ENCODE data around the gene PSMB7.

PSMB7 gene

DNA sequence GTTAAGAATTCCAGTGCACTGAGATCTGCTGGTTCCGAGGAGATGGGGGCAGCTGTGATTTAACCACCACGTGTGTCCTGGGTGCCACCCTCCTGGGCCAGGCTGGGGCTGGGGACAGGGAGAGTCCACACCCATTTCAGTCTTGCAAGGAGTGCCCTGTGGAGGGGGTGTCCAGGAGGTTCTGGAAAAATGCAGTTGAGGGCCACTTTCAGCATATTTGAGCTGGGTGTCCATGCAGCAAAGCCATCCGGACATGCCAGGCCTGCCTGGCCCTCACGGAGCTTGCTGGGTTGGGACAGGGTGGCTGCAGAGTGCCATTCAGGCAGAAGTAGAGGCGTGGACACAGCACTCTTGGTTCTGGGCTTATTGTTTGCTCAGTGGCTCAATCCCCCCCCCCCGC lies 89.4 kb downstream of the PSMB7 start:
- DNase-seq: no peak
- Mint-ChIP-seq H3K4me1 (peaks cover 10 to 17% of the 10 kb centered on the region in 2 donors), H3K9me3 (no peaks in the 10 kb centered on the region), H3K36me3 (peaks cover 57 to 63% of the 10 kb centered on the region in 2 donors), H3K27me3 (no peaks in the 10 kb centered on the region), H3K27ac (no peak overlapping the region), H3K4me3 (no peak overlapping the region)
- no peak for ATAC-seq (replicated peaks)

DNA sequence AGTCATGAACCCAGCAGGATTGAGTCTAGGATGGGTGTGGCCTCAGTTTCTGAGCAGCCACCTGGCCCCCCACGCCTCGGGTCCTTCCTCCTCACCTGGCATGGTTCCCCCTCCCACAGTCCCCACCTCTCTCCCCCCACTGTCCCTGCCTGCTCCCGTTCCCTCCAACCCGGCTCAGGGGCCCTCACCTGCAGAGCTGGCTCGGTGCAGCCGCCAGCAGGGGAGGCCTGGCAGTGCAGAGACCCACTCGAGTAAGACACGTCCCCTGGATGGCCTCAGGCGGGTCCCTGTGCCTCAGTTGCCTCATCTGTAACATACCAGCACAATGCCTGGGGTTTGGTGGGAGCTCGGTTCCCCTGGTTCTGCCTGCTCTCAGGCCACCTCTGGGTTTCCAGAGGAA lies 91.3 kb downstream of the PSMB7 start:
- Mint-ChIP-seq H3K36me3 (peaks cover 59 to 63% of the 10 kb centered on the region in 2 donors), H3K9me3 (no peaks in the 10 kb centered on the region), H3K27me3 (no peaks in the 10 kb centered on the region), H3K4me3 (no peak overlapping the region), H3K4me1 (peaks cover 17 to 25% of the 10 kb centered on the region in 2 donors), H3K27ac (peak overlapping the region; percentile 47)
- DNase-seq (no peak), ATAC-seq (replicated peaks) (no peak)

DNA sequence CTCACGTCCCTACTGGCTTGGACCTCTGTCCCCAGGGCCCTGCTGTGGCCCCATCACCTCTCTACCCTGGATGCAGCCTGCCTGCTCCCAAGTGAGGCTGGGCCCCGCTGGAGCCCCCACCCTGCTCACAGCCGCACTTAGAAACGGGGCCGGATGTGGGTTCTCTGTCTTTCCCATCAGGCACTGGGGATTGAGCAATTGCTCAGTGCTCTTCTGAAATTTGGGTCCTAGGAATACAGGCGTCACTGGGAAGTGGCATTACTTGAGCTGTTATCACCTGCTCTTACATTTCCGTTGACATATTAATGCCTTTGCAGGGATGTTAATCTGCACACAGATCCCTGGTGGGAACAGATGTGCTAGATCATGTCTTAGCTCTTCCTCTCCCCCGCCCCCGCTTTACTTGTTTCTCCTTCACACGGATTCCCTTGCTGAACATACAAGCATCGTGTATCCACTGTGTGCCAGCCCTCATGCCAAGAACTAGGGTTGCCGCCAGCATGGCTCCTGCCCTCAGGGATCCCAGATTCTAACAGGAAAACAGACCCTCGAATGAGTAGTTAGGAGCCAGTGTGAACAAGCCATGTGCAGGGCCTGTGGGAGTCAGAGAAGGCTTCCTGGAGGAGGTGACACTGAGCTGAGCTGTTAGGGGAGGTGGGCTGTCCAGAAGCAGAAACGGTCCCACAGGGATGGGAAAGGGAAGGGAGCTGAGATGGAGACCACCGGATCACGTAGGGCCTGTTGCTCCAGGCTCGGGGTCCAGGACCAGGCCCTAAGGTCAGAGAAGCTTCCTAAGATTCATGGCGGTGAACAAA lies 92.4 kb downstream of the PSMB7 start:
- peaks cover 53 to 63% of the 10 kb centered on the region in 2 donors for H3K36me3 Mint-ChIP-seq
- no peak for ATAC-seq (replicated peaks)
- H3K27ac Mint-ChIP-seq: peak overlapping the region; percentile 39
- peaks cover 17 to 25% of the 10 kb centered on the region in 2 donors for H3K4me1 Mint-ChIP-seq
- no peak for DNase-seq
- no peaks in the 10 kb centered on the region for H3K27me3 Mint-ChIP-seq
- H3K4me3 Mint-ChIP-seq: peak overlapping the region in 1 of 2 donors; percentile 47
- no peaks in the 10 kb centered on the region for H3K9me3 Mint-ChIP-seq

DNA sequence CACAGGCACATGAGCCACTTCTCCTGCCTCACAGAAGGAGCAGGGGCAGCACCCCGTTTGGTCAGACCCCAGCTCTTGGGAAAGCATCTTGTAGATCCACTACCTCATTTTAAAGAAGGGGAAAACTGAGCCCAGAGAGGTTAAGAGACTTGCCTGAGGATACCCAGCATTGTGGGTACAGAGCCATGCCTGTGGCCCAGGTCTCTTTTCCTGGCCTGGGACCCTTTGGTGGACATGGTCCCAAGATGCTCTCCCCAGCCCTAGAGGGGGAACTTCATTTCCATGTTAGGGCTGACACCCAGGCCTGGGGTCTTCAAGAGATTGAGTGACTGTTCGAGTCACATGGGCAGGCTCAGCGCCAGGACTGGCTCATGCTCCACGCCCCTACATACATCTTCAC lies 93.3 kb downstream of the PSMB7 start:
- Mint-ChIP-seq H3K4me3 (no peak overlapping the region), H3K9me3 (no peaks in the 10 kb centered on the region), H3K4me1 (peaks cover 18 to 25% of the 10 kb centered on the region in 2 donors), H3K36me3 (peaks cover 53 to 64% of the 10 kb centered on the region in 2 donors), H3K27ac (no peak overlapping the region), H3K27me3 (no peaks in the 10 kb centered on the region)
- no peak for ATAC-seq (replicated peaks)
- no peak for DNase-seq

DNA sequence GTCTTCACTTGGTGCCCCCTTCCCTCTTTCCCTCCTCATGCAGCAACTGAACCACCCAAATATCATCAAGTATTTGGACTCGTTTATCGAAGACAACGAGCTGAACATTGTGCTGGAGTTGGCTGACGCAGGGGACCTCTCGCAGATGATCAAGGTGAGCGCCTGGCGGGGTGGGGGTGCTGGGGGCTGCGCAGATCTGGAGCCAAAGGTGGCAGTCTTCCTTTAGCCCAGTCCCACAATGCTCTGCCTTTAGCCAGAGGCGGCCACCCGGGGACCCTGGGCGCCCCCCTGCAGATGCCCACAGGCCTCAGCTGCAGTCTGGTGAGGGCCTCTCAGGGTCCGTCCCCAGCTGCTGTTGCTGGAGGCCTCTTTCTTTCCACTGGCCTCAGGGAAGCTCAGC lies 93.8 kb downstream of the PSMB7 start:
- H3K9me3 Mint-ChIP-seq: no peaks in the 10 kb centered on the region
- ATAC-seq (replicated peaks) (no peak), DNase-seq (no peak)
- H3K27me3 Mint-ChIP-seq: no peaks in the 10 kb centered on the region
- peaks cover 54 to 64% of the 10 kb centered on the region in 2 donors for H3K36me3 Mint-ChIP-seq
- peaks cover 18 to 25% of the 10 kb centered on the region in 2 donors for H3K4me1 Mint-ChIP-seq
- no peak overlapping the region for H3K27ac Mint-ChIP-seq
- H3K4me3 Mint-ChIP-seq: no peak overlapping the region

DNA sequence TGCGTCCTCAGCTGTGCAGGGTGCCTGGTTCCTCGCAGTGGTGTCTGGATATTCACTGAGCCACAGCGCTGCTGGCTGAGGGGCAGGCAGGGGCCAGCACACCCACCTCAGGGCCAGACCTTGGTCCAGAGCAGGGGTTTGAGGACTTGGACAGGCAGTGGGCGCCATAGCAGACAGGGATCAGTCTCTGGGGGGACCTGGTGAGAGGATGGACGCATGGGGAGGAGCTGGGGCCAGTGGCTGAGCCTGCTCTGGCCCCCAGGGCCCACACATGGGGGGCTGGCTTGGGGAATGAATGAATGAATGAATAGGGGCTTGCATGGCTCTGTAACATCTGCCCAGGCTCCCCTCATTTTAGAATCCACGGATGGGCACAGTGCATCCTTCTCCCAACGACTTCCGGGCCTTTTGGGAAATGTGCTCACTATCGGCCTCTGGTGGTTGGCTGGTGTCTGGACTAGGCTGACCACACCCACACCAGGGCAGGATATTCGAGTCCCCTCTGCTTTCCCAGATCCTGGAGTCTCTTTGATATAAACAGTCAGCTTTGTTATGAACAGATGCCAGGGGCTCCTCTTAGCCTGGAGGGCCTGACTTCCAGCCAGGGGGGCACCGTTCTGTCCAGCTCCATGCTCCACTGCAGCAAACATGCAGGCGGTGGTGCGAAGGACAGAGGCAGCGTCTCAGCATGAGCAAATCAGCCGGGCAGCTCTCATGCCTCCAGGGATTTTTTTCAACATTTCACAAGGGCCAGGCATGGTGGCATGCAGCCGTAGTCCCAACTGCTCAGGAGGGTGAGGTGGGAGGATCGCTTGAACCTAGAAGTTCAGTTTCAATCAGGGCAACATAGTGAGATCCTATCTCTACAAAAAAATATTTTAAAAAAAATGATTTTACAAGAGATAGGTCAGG lies 94.9 kb downstream of the PSMB7 start:
- DNase-seq (no peak), ATAC-seq (replicated peaks) (peak; percentile 65 to 70)
- peaks cover 18 to 25% of the 10 kb centered on the region in 2 donors for H3K4me1 Mint-ChIP-seq
- peak overlapping the region; percentile 88 for H3K27ac Mint-ChIP-seq
- H3K9me3 Mint-ChIP-seq: no peaks in the 10 kb centered on the region
- H3K4me3 Mint-ChIP-seq: no peak overlapping the region
- H3K27me3 Mint-ChIP-seq: no peaks in the 10 kb centered on the region
- H3K36me3 Mint-ChIP-seq: peaks cover 60 to 71% of the 10 kb centered on the region in 2 donors

DNA sequence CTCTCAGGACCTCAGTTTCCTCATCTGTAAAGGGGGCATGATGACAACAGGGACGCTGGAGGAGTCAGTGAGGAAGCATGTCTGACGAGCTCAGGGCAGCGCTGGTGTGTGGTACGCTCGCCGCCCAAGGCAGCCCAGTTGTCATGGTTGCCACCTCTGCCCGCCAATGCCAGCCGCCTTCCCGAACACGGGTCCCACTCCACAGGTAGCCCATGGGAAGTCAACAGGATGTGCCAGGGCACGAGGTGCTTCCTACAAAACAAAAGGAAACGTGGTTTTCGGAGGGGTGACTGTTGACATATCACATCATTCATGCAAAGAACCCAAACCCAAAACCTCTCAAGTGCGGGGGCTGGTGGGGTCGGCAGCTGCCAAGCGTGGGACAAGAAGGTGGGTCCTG lies 99.4 kb downstream of the PSMB7 start:
- ATAC-seq (replicated peaks) (no peak), DNase-seq (no peak)
- Mint-ChIP-seq H3K27me3 (no peaks in the 10 kb centered on the region), H3K27ac (peak overlapping the region; percentile 60), H3K4me1 (peaks cover 9 to 16% of the 10 kb centered on the region in 2 donors), H3K4me3 (no peak overlapping the region), H3K9me3 (no peaks in the 10 kb centered on the region), H3K36me3 (peaks cover 41 to 75% of the 10 kb centered on the region in 2 donors)

DNA sequence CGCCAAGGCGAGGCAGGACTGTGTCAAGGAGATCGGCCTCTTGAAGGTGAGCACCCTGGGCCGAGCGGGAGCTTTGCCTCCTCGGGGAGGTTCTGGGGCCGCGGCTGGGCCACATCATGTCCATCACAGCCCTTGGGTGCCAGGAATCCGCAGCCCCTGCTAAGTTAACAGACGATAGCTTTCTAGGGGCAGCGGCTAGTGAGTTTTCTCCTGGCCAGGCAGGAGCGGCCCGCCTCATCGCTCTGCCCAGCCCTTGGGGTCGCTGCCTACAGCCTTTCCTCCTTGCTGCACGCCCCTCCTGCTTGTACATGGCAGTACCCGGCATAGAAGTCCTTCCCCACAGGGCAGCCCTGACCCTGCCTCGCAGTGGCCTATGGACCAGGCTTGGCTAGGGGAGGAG lies 101.3 kb downstream of the PSMB7 start:
- ATAC-seq (replicated peaks): no peak
- Mint-ChIP-seq H3K4me3 (no peak overlapping the region), H3K36me3 (peaks cover 34 to 62% of the 10 kb centered on the region in 2 donors), H3K27ac (peak overlapping the region; percentile 14), H3K9me3 (no peaks in the 10 kb centered on the region), H3K4me1 (peaks cover 3 to 14% of the 10 kb centered on the region in 2 donors), H3K27me3 (no peaks in the 10 kb centered on the region)
- DNase-seq: no peak

DNA sequence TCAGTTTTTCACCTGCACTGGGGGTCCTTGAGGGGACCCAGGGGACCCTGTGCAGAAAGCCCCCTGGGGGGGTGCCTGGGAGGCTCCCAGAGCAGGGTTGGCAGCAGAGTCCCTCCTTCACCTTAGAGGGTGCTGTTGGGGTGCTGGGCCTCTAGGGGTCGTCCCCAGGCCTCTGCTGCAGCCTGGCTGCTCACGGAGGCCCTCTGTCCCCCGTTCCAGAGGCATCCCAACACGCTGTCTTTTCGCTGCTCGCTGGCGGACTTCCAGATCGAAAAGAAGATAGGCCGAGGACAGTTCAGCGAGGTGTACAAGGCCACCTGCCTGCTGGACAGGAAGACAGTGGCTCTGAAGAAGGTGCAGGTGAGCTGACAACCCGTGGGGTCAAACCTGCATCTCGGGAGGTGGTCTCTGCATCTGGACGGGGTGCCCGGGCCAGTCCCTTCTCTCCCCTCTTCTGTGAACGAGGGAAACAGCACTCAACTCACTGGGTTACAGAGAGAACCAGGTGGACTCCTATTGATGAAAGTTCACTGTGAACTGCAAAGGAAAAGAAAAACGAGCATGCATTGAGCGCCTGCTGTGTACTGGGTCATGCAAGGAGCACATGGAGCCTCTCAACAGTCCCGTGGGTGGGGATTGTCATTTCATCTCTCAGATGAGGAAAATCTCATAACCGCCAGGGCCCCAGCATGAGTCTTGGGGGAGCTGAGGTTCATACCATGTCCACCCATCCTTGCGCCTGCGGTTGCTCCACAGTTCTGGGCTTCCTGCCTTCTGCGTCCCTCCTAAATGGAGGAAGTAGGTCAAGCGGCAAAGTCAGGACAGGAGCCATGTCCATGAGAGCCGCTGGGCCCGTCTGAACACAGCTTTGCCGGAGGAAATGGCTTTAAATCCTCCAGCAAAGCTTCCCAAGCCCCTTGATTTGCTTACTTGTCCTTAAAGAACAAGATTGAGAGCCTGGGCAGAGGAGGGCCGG lies 102.7 kb downstream of the PSMB7 start:
- DNase-seq (no peak), ATAC-seq (replicated peaks) (no peak)
- Mint-ChIP-seq H3K27me3 (no peaks in the 10 kb centered on the region), H3K9me3 (no peaks in the 10 kb centered on the region), H3K36me3 (peaks cover 42 to 58% of the 10 kb centered on the region in 2 donors), H3K4me3 (no peak overlapping the region), H3K27ac (peak overlapping the region; percentile 5), H3K4me1 (peaks cover 3 to 14% of the 10 kb centered on the region in 2 donors)

DNA sequence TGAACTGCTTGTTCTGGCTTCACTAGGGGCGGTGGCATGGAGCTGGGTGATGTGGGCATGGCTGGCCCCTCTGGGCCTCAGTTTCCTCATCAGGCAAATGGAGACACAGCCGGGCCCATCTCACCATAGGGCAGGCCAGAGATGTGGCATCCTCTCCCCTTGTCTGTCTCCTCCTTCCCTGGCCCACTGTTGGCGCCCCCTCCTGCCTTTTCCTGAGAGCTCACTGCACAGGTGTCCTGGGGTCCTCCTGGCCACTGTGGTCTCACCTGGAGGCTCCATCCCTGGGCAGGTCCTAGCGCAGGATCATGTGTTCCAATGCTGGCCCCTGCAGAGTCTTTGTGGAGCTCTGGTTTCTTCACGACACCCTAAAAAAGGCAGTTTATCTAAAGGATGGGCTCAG lies 104.0 kb downstream of the PSMB7 start:
- Mint-ChIP-seq H3K27ac (peak overlapping the region; percentile 37), H3K9me3 (no peaks in the 10 kb centered on the region), H3K4me3 (no peak overlapping the region), H3K27me3 (no peaks in the 10 kb centered on the region), H3K36me3 (peaks cover 37 to 53% of the 10 kb centered on the region in 2 donors), H3K4me1 (peaks cover 1 to 14% of the 10 kb centered on the region in 2 donors)
- ATAC-seq (replicated peaks): no peak
- no peak for DNase-seq

DNA sequence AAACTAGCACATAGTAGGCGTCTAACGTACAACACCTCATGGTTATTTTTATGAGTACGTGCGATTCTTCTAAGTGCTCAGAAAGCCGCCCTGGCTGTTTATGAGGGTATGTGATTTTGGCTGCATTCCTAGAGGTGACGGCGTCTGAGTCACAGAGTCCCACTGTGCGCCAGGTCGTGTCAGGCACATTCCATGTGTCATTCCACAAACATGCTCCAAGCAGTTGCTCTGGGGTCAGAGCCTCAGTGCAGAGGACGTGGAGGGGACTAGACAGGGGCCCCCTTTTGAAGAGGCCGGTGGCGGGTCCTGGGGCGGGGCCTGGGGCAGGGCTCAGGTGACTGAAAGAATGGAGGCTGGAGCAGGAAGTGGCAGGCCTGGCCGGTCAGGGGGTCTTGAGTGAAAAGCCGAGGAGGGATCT lies 105.6 kb downstream of the PSMB7 start:
- ATAC-seq (replicated peaks): no peak
- Mint-ChIP-seq H3K36me3 (peaks cover 39 to 54% of the 10 kb centered on the region in 2 donors), H3K4me1 (peaks cover 4 to 14% of the 10 kb centered on the region in 2 donors), H3K27me3 (no peaks in the 10 kb centered on the region), H3K9me3 (no peaks in the 10 kb centered on the region), H3K27ac (peak overlapping the region; percentile 65), H3K4me3 (no peak overlapping the region)
- DNase-seq: no peak

DNA sequence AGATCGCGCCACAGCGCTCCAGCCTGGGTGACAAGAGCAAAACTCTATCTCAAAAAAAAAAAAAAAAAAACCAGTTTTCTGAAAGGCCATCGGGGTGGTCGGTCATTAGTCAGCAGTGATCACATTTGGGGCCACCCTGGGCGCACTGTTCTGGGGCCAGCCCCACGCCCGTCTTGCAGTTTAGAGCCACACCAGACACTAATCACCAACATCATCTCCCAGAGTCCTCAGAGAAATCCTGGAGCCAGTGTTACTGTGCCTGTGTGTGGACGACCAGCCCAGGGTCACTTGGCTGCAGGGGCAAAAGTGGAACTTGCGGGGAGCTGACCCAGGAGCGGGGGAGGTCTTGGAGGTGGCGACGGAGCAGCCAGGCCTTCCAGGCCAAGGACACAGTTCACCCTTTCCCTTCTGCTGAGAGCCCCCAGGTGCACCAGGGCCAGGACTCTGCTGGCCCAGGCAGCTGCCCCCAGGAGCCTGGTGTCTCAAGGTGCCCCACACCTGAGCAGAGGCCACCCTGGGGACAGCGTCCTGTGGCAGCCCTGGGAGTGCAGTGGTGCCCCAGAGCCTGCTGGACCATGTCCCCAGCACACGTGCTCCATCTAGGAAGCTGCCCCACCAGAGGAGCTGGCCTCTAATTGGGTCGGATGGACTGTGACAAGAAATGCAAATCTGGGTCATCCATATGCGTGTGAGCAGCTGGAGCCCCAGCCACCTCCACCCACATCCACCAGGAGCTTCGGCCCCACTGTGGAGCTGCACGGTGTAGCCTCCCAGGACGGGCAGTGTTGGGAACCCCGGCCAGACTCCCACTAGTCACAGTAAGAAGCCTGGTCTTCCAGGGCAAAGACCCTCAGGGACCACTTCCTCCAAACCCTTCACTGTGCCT lies 106.4 kb downstream of the PSMB7 start:
- Mint-ChIP-seq H3K4me3 (no peak overlapping the region), H3K27me3 (no peaks in the 10 kb centered on the region), H3K27ac (no peak overlapping the region), H3K9me3 (no peaks in the 10 kb centered on the region), H3K36me3 (peaks cover 39 to 51% of the 10 kb centered on the region in 2 donors), H3K4me1 (peaks cover 4 to 14% of the 10 kb centered on the region in 2 donors)
- ATAC-seq (replicated peaks) (no peak), DNase-seq (no peak)

All from stimulated activated naive B cell treated with anti-CD40 and anti-IgM and Interleukin-4, amounts not matched to agents 10 μg/mL and 1 μg/mL and 100 μg/mL, for 72 hours (primary cell).